ENCODE data around the gene EFCAB6.

Gene EFCAB6

DNA sequence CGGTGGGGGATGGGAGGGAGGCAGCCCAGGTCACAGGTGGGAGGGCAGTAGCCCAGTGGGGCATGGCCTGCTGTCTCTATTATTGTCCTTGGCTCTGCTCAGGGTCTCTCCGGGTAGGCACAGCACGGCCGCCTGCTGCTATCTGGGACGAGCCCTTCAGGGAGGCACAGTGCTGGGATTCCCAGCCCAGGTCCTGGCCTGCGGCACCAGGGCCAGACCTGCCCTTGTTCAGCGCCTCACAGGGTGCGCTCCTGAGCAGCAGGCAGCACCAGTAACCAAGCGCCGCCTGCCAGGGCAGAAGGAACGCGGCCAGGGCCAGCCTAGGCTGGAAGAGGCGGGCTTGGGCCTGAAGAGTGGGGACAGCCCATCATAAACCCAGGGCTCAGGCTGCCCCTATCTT is 249.3 kb downstream of the EFCAB6 start:
- Mint-ChIP-seq H3K27ac (no peak overlapping the region), H3K27me3 (peaks cover 10% of the 10 kb centered on the region), H3K4me1 (ENCODE audit: low read depth) (no peaks in the 10 kb centered on the region), H3K36me3 (ENCODE audit: low read depth) (no peaks in the 10 kb centered on the region), H3K9me3 (no peaks in the 10 kb centered on the region), H3K4me3 (no peak overlapping the region)
- DNase-seq: no peak

DNA sequence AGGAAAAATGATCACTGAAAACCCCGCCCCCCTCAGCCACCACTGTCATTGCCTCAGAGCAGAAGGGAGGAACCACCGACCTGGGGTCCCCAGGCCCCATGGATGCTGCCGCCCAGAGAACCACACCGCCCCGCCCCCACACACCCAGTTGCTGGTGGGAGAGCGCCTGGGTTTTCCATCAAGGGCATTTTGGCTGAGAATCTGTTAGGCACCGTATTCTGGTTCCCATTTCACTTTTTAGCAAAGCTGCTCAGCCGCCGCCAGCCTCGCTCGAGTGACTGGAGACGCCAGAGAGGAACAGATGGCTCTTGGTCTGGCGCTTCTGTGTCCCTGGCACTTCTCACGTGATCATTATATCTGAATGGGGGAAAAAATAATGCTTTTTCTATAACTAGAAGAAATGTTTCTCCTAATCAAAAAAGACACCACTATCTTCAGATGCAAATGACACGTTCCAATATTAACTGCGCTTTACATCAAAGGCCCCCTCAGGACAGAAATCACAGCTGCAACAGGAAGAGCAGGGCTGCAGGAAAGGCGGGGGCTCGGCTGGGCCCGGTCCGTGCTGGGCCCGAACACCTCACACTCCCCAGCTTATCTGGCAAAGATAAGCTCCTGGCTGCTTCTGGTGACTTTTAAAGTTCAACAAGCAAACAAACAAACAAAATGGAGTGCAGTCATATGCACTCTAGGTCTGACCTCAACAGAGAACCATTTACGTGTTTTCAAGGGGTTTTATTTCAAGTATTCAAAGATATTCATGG is 250.5 kb downstream of the EFCAB6 start:
- no peaks in the 10 kb centered on the region for H3K4me1 Mint-ChIP-seq (ENCODE audit: low read depth)
- no peak for DNase-seq
- H3K4me3 Mint-ChIP-seq: no peak overlapping the region
- peaks cover 9% of the 10 kb centered on the region for H3K27me3 Mint-ChIP-seq
- no peak overlapping the region for H3K27ac Mint-ChIP-seq
- H3K9me3 Mint-ChIP-seq: no peaks in the 10 kb centered on the region
- H3K36me3 Mint-ChIP-seq (ENCODE audit: low read depth): no peaks in the 10 kb centered on the region

DNA sequence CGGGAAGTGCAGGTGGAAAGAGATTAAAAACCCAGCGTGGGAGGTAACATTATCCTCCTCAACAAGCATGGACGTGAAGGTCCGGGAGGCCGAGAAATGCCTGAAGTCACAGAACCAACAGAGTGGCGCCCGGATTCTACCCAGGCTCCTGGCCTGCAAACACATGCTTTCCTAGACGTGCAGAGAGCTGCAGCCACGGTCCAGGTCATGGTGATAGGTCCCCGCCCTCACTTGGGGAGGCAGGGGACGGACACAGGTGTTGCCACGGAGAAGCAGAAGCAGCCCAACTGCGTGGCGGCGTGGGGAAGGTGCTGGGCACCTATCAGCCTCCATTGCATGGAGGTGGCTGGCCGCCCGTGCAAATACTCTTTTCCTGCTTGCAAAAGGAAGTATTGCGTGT is 251.5 kb downstream of the EFCAB6 start:
- Mint-ChIP-seq H3K27ac (no peak overlapping the region), H3K4me3 (no peak overlapping the region), H3K9me3 (no peaks in the 10 kb centered on the region), H3K36me3 (ENCODE audit: low read depth) (no peaks in the 10 kb centered on the region), H3K4me1 (ENCODE audit: low read depth) (no peaks in the 10 kb centered on the region), H3K27me3 (peaks cover 10% of the 10 kb centered on the region)
- no peak for DNase-seq

DNA sequence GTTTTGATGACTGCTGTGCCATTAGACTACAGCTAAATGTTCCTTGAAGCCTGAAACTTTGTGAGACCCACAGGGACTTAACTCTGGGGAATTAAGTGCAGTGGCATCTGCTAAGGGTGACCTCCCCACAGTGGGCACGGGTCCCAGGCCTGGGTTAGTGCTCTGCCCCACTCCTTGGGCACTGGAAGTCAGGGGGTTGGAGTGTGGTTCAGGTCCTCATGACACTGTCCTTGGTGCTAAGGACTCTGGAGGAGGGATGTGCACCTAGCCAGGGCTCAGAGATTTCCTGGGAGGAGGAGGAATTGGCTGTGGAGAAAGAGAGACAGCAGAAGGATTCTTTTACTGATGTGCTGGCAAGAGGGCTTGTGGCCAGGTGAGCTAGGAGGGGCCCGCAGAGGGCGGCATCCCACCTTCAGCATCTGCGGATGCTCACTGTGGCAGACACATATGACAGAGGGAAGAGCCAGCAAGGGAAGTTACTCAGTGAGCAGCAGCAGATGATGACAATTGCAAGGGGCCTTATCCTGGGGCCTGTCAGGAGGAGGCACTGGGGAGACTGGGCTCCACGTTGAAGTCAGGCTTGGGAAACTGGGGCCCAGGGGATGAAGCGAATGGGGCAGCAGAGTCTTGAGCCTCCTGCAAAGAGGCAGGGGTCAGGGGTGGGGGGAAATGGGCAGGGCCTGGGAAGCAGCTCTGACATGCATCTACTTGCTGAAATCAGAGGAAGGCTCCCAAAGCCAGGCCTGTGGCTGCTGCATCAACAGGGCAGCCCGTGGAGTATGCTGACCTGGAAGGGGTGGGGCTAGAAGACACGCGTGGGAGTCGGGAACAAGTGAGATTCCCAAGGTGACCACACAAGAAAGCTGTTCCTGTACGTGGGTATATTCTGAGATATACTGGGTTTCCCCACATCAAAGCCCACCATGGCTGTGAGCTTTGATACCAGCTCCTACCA is 256.3 kb downstream of the EFCAB6 start:
- Mint-ChIP-seq H3K27me3 (peaks cover 32% of the 10 kb centered on the region), H3K27ac (peak overlapping the region; percentile 50), H3K9me3 (no peaks in the 10 kb centered on the region), H3K4me1 (ENCODE audit: low read depth) (no peaks in the 10 kb centered on the region), H3K36me3 (ENCODE audit: low read depth) (no peaks in the 10 kb centered on the region), H3K4me3 (no peak overlapping the region)
- DNase-seq: no peak

DNA sequence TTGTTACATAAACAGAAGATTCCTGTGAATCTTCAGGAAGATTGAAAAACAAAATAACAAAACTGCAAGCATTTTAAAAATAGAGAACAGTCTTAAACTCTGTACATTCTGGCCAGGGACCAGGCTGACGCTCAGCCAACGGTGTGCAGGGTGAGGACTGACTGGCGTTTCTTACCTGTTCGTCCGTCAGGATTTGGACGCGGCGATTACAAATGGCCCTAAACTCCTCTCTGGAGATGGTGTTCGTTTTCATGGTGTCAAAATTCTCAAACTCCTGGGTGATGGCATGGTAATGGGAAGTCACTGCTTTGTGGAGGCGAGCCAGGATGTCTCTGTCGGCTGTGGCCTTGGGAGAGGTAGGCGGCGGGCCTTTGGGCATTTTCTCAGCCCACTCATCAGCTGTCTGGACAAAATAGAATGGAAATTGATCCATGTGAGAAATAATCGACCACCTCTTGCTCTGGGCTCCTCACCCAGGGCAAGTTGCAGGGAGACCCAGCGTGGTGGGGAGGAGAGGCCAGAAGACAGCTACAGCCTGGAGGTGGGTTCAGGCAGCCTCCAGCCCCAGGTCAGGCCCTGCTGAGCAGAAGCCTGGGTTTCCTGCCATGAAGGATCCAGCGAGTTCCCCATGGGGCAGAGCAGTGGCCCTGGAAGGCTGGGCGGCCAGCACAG is 257.3 kb downstream of the EFCAB6 start:
- Mint-ChIP-seq H3K27me3 (peaks cover 26% of the 10 kb centered on the region), H3K4me1 (ENCODE audit: low read depth) (no peaks in the 10 kb centered on the region), H3K36me3 (ENCODE audit: low read depth) (no peaks in the 10 kb centered on the region), H3K9me3 (no peaks in the 10 kb centered on the region), H3K4me3 (no peak overlapping the region), H3K27ac (no peak overlapping the region)
- DNase-seq: no peak

DNA sequence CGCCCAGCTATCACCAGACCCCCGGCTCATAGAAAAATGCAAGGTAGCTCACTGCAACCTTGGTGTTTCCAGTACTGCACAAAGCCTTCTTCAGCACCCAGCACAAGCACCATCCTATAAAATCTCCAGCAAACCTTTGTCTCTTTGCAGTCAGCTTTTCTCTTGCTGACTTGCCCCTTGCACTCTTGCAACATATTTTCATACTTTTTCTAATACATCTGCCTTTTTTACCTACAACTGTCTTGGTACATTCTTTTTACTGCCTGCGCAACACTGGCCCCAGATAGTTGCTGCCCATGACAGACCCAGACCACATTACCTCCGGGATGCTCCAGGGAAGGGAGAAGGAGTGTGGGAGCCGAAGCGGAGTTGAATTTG is 257.9 kb downstream of the EFCAB6 start:
- Mint-ChIP-seq H3K4me1 (ENCODE audit: low read depth) (no peaks in the 10 kb centered on the region), H3K4me3 (no peak overlapping the region), H3K9me3 (no peaks in the 10 kb centered on the region), H3K36me3 (ENCODE audit: low read depth) (no peaks in the 10 kb centered on the region), H3K27ac (no peak overlapping the region), H3K27me3 (peaks cover 26% of the 10 kb centered on the region)
- no peak for DNase-seq

DNA sequence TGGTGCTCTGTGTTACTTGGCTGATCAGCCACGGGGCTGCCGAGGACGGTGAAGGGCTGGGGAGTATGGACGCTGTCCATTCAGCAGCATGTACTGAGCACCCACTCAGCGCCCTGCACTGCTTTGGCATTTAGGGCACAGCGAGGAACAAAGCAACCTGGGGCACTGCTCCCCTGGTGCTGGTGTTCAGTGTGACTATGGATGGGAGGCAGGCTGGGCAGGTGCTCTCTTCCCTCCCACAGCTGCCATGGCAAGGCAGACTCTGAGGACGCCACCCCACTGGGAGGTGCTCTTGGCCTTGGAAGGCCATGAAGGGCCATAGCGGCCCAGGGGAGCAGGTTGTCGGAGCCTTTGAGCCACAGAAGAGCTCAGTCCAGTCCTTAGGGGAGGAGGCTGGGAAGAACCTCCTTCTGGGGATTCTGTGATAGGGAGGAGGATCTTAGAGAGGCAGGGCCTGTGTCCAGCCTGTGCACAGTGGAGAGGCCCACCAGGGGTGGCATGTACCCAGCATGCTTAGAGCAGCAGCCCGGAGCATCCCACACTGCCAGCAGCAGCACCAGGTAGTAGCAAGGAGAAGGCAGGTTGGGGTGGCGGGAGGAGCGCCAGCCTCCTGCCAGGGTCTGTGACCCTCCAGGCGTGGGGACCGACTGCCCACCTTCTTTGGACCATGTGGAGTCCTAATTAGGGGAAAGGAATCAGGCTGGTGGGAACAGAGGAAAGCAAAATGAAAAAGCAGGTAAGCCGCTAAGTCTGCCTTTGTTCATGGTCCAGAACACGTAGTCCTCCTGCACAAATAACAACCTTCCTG is 258.4 kb downstream of the EFCAB6 start:
- H3K27ac Mint-ChIP-seq: no peak overlapping the region
- DNase-seq: no peak
- H3K36me3 Mint-ChIP-seq (ENCODE audit: low read depth): no peaks in the 10 kb centered on the region
- no peak overlapping the region for H3K4me3 Mint-ChIP-seq
- H3K27me3 Mint-ChIP-seq: peaks cover 26% of the 10 kb centered on the region
- no peaks in the 10 kb centered on the region for H3K9me3 Mint-ChIP-seq
- H3K4me1 Mint-ChIP-seq (ENCODE audit: low read depth): no peaks in the 10 kb centered on the region

DNA sequence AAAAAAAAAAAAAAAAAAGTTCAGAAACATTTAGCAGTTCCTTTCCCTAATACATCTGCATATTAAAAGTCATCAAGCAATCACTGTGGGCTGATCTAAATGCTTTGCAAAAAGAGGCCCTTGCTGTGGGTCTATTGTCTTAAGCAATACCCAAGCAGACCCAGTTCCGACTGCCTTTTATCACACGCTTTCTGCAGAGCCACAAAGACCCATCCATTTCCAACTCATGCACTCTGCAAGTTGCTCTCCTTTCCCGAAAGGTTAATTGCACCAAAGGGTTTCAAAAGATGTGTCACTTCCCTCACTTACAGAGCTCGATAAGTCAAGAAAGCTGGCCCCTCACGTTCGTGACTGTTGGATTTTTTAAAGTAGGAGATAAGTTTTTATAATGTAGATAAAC is 261.4 kb downstream of the EFCAB6 start:
- no peak overlapping the region for H3K4me3 Mint-ChIP-seq
- H3K9me3 Mint-ChIP-seq: no peaks in the 10 kb centered on the region
- H3K36me3 Mint-ChIP-seq (ENCODE audit: low read depth): no peaks in the 10 kb centered on the region
- DNase-seq: no peak
- H3K4me1 Mint-ChIP-seq (ENCODE audit: low read depth): no peaks in the 10 kb centered on the region
- no peak overlapping the region for H3K27ac Mint-ChIP-seq
- peaks cover 22% of the 10 kb centered on the region for H3K27me3 Mint-ChIP-seq

DNA sequence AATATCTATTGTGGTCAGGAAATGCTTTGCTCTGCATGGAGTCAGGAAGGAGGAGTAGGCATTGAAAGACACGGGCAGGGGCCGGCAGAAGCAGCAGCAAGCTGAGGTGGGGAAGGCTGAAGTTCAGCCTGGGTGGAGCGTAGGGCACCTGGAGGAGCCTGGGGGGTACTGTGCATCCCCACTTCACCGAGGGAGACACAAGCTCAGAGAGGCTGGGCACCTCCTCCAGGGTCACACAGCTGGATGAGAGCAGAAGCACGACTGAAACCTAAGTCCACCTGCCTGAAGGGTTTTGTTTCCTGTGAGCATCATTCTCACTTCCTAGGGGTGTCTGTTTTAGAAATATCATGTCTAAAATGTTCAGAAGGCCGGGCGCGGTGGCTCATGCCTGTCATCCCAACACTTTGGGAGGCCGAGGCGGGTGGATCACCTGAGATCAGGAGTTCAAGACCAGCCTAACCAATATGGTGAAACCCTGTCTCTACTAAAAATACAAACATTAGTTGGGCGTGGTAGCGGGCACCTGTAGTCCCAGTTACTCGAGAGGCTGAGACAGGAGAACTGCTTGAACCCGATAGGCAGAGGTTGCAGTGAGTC is 262.0 kb downstream of the EFCAB6 start:
- DNase-seq: no peak
- no peaks in the 10 kb centered on the region for H3K9me3 Mint-ChIP-seq
- peaks cover 18% of the 10 kb centered on the region for H3K27me3 Mint-ChIP-seq
- no peak overlapping the region for H3K4me3 Mint-ChIP-seq
- H3K36me3 Mint-ChIP-seq (ENCODE audit: low read depth): no peaks in the 10 kb centered on the region
- H3K4me1 Mint-ChIP-seq (ENCODE audit: low read depth): no peaks in the 10 kb centered on the region
- no peak overlapping the region for H3K27ac Mint-ChIP-seq

DNA sequence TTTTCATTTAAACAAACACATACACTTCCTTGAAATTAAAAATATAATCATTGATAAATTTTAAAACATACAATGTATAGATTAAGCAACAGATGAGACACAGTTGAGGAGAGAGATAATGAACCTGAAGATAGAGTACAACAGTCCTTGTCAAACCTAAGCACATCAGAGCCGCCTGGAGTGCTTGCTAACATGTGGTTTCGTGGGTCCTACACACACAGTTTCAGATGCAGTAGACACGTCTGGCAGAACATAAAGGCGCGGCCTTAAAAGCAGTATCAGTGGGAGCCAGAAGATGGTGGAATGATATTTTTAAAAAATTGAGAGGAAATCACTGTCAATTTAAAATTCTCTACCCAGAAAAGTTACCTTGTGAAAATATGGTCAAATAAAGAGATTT is 265.9 kb downstream of the EFCAB6 start:
- Mint-ChIP-seq H3K9me3 (no peaks in the 10 kb centered on the region), H3K27ac (no peak overlapping the region)

DNA sequence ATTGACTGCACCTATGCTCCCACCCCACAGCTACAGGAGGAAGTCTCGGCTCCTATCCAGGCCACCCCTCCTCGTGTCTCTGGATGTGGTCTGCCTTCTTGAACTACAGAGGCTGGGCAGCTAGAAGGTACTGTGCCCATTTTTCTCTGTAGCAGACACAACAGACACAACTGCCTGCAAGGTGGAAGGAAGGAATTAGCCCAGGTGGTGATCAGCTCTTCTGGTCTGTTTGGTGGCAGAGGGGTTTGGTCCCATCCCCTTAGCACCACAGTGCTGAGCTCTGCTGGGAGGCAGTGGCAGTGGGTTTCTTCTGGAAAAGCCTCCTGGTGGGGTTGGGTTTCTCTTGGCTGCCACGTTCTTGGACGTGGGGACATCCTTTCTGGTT is 267.8 kb downstream of the EFCAB6 start:
- no peak for DNase-seq
- H3K27ac Mint-ChIP-seq: no peak overlapping the region
- H3K4me3 Mint-ChIP-seq: no peak overlapping the region
- H3K36me3 Mint-ChIP-seq (ENCODE audit: low read depth): no peaks in the 10 kb centered on the region
- no peaks in the 10 kb centered on the region for H3K4me1 Mint-ChIP-seq (ENCODE audit: low read depth)
- H3K9me3 Mint-ChIP-seq: no peaks in the 10 kb centered on the region
- H3K27me3 Mint-ChIP-seq: peaks cover 30% of the 10 kb centered on the region

More for the DNA sequence above, 265.9 kb downstream of the EFCAB6 start:
- Mint-ChIP-seq H3K4me3 (no peak overlapping the region), H3K27me3 (peaks cover 19% of the 10 kb centered on the region), H3K4me1 (ENCODE audit: low read depth) (no peaks in the 10 kb centered on the region), H3K36me3 (ENCODE audit: low read depth) (no peaks in the 10 kb centered on the region)
- DNase-seq: no peak

DNA sequence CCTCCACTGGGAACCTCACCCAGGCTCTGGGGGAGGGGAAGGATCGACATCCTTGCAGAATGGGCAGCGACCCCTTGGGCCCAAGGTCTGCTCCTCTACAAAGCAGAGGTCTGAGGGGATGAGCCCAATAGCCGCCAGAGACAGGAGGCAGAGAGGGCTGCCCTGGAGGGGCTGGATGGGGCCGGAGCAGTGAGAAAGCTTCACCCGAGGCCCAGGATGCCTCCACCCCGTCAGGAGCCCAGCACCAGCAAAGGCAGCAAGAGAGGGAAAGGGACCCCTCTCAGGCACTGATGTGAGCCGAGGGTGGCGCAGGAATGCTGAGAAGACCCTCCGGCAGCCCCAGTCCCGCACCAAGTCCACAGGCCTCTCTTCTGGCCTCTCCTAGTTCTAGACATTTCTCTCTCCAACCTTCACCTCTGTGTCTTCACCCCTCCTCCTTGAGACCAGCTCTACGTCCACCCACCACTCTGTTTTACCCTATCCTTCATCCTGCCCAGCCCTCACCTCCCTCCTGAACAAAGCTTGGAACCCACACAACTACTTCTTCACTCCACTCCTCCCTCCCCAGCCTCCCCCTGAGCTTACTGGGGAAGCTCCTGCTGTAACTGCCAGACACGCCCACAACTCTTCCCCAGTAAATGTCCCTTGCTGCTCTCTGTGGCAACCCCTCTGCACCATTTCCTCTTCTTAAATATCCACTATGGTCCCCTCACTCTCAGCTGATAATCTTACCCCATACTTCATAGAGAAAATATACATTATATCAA is 268.4 kb downstream of the EFCAB6 start:
- Mint-ChIP-seq H3K4me3 (no peak overlapping the region), H3K9me3 (no peaks in the 10 kb centered on the region), H3K27me3 (peaks cover 34% of the 10 kb centered on the region), H3K36me3 (ENCODE audit: low read depth) (no peaks in the 10 kb centered on the region), H3K27ac (no peak overlapping the region), H3K4me1 (ENCODE audit: low read depth) (no peaks in the 10 kb centered on the region)
- DNase-seq: no peak

Data from activated T-cell treated with anti-CD3 and anti-CD28 coated beads, Interleukin-2, amount 50 U/mL, for 24 hours (primary cell).